ENCODE measurements around the gene GRIN3B. TPM values are rescaled to one million over a fixed set of nuclear protein-coding genes. Genes with fewer than 3 reads are reported as not detected.

GRIN3B gene
- total RNA-seq, 2 donors from 2014 or later = 2.0 TPM

DNA sequence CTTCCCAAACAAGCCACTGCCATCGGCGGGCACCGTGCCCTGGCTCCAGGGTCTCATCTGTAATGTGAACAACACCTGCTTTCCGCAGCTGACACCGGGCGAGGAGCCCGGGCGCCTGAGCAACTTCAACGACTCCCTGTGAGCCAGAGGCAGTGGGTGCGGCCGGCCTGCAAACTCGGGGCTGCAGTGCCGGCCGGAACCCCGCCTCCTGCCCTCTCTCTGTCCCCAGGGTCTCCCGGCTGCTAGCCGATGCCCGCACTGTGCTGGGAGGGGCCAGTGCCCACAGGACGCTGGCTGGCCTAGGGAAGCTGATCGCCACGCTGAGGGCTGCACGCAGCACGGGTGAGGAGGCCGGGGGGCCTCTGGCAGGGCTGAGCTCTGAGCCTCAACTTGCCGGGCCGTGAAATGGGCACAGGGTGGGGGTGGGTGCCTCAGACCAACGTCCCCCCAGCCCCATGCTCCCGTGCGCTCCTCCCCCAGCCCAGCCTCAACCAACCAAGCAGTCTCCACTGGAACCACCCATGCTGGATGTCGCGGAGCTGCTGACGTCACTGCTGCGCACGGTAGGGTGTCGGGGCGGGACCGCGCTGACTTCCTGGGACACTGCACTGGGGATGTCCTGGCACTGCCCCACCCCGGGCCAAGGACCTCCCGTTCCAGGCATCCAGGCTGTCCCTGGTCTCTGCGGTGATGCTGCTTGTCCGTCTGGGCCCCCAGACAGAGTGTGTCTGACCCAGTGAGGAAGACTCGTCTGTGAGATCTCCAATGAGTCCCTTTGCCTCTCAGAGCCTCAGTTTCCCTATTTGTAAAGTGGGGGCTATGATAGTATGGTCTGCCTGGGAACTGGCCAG lies 41.8 kb downstream of the GRIN3B start:
- Histone ChIP-seq H3K4me1 (ENCODE audit: control insufficient read depth, insufficient read depth, low read length) (no peaks in the 10 kb centered on the region), H3K27ac (ENCODE audit: low read depth, low read length) (no peak overlapping the region), H3K9me3 (ENCODE audit: control insufficient read depth, low read length) (no peaks in the 10 kb centered on the region), H3K27me3 (ENCODE audit: control insufficient read depth, insufficient read depth, low read length, poor library complexity, severe bottlenecking) (no peaks in the 10 kb centered on the region), H3K9ac (ENCODE audit: extremely low read depth, low read length, poor library complexity, severe bottlenecking) (no peak overlapping the region), H3K4me3 (ENCODE audit: low read length) (no peak overlapping the region), H3K36me3 (ENCODE audit: control insufficient read depth, insufficient read depth, low read length) (peaks cover 33% of the 10 kb centered on the region)
- peak overlapping the region; percentile 82 for H3K4me3 Mint-ChIP-seq
- H3K27me3 Mint-ChIP-seq (ENCODE audit: insufficient read depth) = no peaks in the 10 kb centered on the region
- no peak overlapping the region for H3K27ac Mint-ChIP-seq
- peaks cover 32% of the 10 kb centered on the region for H3K36me3 Mint-ChIP-seq (ENCODE audit: low read depth)
- peaks cover 7% of the 10 kb centered on the region for H3K4me1 Mint-ChIP-seq
- TF ChIP-seq, protein P1, sequence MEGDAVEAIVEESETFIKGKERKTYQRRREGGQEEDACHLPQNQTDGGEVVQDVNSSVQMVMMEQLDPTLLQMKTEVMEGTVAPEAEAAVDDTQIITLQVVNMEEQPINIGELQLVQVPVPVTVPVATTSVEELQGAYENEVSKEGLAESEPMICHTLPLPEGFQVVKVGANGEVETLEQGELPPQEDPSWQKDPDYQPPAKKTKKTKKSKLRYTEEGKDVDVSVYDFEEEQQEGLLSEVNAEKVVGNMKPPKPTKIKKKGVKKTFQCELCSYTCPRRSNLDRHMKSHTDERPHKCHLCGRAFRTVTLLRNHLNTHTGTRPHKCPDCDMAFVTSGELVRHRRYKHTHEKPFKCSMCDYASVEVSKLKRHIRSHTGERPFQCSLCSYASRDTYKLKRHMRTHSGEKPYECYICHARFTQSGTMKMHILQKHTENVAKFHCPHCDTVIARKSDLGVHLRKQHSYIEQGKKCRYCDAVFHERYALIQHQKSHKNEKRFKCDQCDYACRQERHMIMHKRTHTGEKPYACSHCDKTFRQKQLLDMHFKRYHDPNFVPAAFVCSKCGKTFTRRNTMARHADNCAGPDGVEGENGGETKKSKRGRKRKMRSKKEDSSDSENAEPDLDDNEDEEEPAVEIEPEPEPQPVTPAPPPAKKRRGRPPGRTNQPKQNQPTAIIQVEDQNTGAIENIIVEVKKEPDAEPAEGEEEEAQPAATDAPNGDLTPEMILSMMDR (conservative IDR thresholded peaks at IDR 0.05) = no peak
- 87 to 94% methylated on average over 20 to 43 of the region's 43 CpGs for WGBS, 2 experiments (ENCODE audit: insufficient coverage in 1 of 2, insufficient read length in 1 of 2)
- no peaks in the 10 kb centered on the region for H3K9me3 Mint-ChIP-seq
- peak; percentile 49 for DNase-seq

DNA sequence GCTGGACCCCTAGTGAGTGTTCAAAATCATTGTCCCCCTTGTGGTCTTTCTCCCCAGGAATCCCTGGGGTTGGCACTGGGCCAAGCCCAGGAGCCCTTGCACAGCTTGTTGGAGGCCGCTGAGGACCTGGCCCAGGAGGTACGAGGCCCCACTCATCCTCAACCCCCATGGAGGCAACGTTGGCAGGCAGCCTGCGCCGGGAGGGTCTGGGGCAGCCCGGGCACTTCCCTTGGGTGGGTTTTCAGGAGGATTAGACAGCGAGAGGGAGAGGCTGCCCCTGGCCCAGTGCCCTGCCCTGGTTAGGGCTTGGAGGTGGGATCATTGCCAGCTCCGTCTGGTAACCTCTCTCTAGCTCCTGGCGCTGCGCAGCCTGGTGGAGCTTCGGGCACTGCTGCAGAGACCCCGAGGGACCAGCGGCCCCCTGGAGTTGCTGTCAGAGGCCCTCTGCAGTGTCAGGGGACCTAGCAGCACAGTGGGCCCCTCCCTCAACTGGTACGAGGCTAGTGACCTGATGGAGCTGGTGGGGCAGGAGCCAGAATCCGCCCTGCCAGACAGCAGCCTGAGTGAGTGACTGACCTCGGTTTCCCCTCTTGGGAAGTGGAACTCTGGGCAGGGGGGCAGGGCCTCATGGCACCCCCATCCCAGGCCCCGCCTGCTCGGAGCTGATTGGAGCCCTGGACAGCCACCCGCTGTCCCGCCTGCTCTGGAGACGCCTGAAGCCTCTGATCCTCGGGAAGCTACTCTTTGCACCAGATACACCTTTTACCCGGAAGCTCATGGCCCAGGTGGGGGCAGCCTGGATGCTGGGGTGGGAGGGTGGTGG lies 42.7 kb downstream of the GRIN3B start:
- Histone ChIP-seq H3K27ac (ENCODE audit: low read depth, low read length) (no peak overlapping the region), H3K9ac (ENCODE audit: extremely low read depth, low read length, poor library complexity, severe bottlenecking) (no peak overlapping the region), H3K4me3 (ENCODE audit: low read length) (no peak overlapping the region), H3K9me3 (ENCODE audit: control insufficient read depth, low read length) (no peaks in the 10 kb centered on the region), H3K4me1 (ENCODE audit: control insufficient read depth, insufficient read depth, low read length) (no peaks in the 10 kb centered on the region), H3K36me3 (ENCODE audit: control insufficient read depth, insufficient read depth, low read length) (peaks cover 27% of the 10 kb centered on the region), H3K27me3 (ENCODE audit: control insufficient read depth, insufficient read depth, low read length, poor library complexity, severe bottlenecking) (no peaks in the 10 kb centered on the region)
- WGBS, 2 experiments (ENCODE audit: insufficient coverage in 1 of 2, insufficient read length in 1 of 2) = 84 to 90% methylated on average over 18 to 23 of the region's 23 CpGs
- Mint-ChIP-seq H3K36me3 (ENCODE audit: low read depth) (peaks cover 27% of the 10 kb centered on the region), H3K4me1 (peaks cover 7% of the 10 kb centered on the region), H3K4me3 (no peak overlapping the region), H3K27me3 (ENCODE audit: insufficient read depth) (no peaks in the 10 kb centered on the region), H3K27ac (no peak overlapping the region), H3K9me3 (no peaks in the 10 kb centered on the region)
- DNase-seq = peak; percentile 52
- TF ChIP-seq, protein P1 (conservative IDR thresholded peaks at IDR 0.05) = no peak

DNA sequence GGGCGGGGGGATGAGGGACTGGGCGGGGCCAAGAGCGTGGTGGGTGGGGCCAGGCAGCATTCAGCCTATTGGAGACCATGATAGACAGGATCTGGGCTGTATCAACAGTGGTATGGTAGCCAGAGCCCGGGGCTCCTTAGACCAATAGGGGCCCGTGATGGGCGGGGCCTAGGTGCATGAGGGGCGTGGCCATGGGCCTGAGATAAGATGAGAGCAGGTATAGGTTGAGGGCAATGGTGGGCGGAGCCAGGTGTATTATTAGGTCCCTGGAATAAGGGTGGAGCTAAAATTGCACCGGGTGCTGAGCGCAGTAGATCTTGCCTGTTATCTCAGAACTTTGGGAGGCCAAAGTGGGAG lies 45.0 kb downstream of the GRIN3B start:
- H3K27me3 Mint-ChIP-seq (ENCODE audit: insufficient read depth) = no peaks in the 10 kb centered on the region
- H3K9me3 ChIP-seq (ENCODE audit: control insufficient read depth, low read length) = no peaks in the 10 kb centered on the region
- H3K27me3 ChIP-seq (ENCODE audit: control insufficient read depth, insufficient read depth, low read length, poor library complexity, severe bottlenecking) = no peaks in the 10 kb centered on the region
- no peak overlapping the region for H3K4me3 Mint-ChIP-seq
- WGBS, 2 experiments (ENCODE audit: insufficient coverage in 1 of 2, insufficient read length in 1 of 2) = 77 to 81% methylated on average over 4 to 10 of the region's 10 CpGs
- TF ChIP-seq, protein P1 (conservative IDR thresholded peaks at IDR 0.05) = no peak
- H3K4me3 ChIP-seq (ENCODE audit: low read length) = no peak overlapping the region
- H3K9ac ChIP-seq (ENCODE audit: extremely low read depth, low read length, poor library complexity, severe bottlenecking) = no peak overlapping the region
- H3K4me1 ChIP-seq (ENCODE audit: control insufficient read depth, insufficient read depth, low read length) = no peaks in the 10 kb centered on the region
- peaks cover 16% of the 10 kb centered on the region for H3K36me3 Mint-ChIP-seq (ENCODE audit: low read depth)
- peak; percentile 94 for DNase-seq
- H3K4me1 Mint-ChIP-seq = peaks cover 5% of the 10 kb centered on the region
- peaks cover 22% of the 10 kb centered on the region for H3K36me3 ChIP-seq (ENCODE audit: control insufficient read depth, insufficient read depth, low read length)
- no peak overlapping the region for H3K27ac Mint-ChIP-seq
- H3K9me3 Mint-ChIP-seq = no peaks in the 10 kb centered on the region
- H3K27ac ChIP-seq (ENCODE audit: low read depth, low read length) = no peak overlapping the region

All from endodermal cell (in vitro differentiated cells).